H9 (cell line): ENCODE results near the gene DIP2C. TPM values are rescaled to one million over a fixed set of nuclear protein-coding genes. Genes with fewer than 3 reads are reported as not detected.
"Not testable (repeated sequence)": the region's sequence is repeated elsewhere in the genome, so short reads cannot be mapped to it uniquely, and the experiment has no call there.

ENCODE experiments used
- DNase-seq: peaks from one replicate; pipeline ENCODE4 v3.0.0-alpha.2; 2017
- H2AFZ ChIP-seq: one replicate; pipeline ENCODE4 v1.6.1; 2013; ENCODE audit warnings: mild to moderate bottlenecking, low read length, control low read depth, moderate library complexity
- H2AK5ac ChIP-seq: 2 replicates; pipeline ENCODE4 v1.6.1; 2013; ENCODE audit warnings: low read length, control low read depth, mixed read lengths; ENCODE audit not compliant: insufficient read length
- H2BK120ac ChIP-seq: one replicate; pipeline ENCODE4 v1.6.1; 2013; ENCODE audit warnings: low read depth, mild to moderate bottlenecking, low read length, control low read depth, inconsistent platforms; ENCODE audit not compliant: poor library complexity, severe bottlenecking
- H2BK12ac ChIP-seq: 2 replicates; pipeline ENCODE4 v1.6.1; 2013; ENCODE audit warnings: low read length, control low read depth, mixed read lengths, low read depth; ENCODE audit not compliant: insufficient read length
- H2BK15ac ChIP-seq: 2 replicates; pipeline ENCODE4 v1.6.1; 2013; ENCODE audit warnings: low read depth, low read length, control low read depth
- H2BK20ac ChIP-seq: one replicate; pipeline ENCODE4 v1.6.1; 2013; ENCODE audit warnings: low read depth, mild to moderate bottlenecking, low read length, control low read depth, inconsistent platforms; ENCODE audit not compliant: poor library complexity, severe bottlenecking
- H2BK5ac ChIP-seq: 2 replicates; pipeline ENCODE4 v1.6.1; 2013; ENCODE audit warnings: low read length, control low read depth, mixed read lengths; ENCODE audit not compliant: insufficient read length
- H3K14ac ChIP-seq: 2 replicates; pipeline ENCODE4 v1.6.1; 2013; ENCODE audit warnings: low read length, control low read depth; ENCODE audit not compliant: insufficient read depth
- H3K18ac ChIP-seq: 2 replicates; pipeline ENCODE4 v1.6.1; 2013; ENCODE audit warnings: low read depth, mild to moderate bottlenecking, mixed read lengths, low read length, control low read depth; ENCODE audit not compliant: insufficient read length
- H3K23ac ChIP-seq: 2 replicates; pipeline ENCODE4 v1.6.1; 2013; ENCODE audit warnings: low read length, control low read depth, mixed read lengths, low read depth; ENCODE audit not compliant: insufficient read length
- H3K23me2 ChIP-seq: 2 replicates; pipeline ENCODE4 v1.6.1; 2013; ENCODE audit warnings: low read depth, mild to moderate bottlenecking, mixed read lengths, low read length, control low read depth; ENCODE audit not compliant: insufficient read length, poor library complexity, severe bottlenecking
- H3K27ac ChIP-seq: 2 replicates; pipeline ENCODE4 v1.5.1; 2013; ENCODE audit warnings: low read length, control low read depth, mixed read lengths, low read depth; ENCODE audit not compliant: insufficient read length
- H3K27me3 ChIP-seq: 2 replicates; pipeline ENCODE4 v1.6.1; 2013; ENCODE audit warnings: low read length, control low read depth, inconsistent platforms; ENCODE audit not compliant: insufficient read depth
- H3K4ac ChIP-seq: 2 replicates; pipeline ENCODE4 v1.6.1; 2013; ENCODE audit warnings: low read depth, mild to moderate bottlenecking, control low read depth, inconsistent platforms, low read length, moderate library complexity
- H3K4me1 ChIP-seq: 2 replicates; pipeline ENCODE4 v1.6.1; 2013; ENCODE audit warnings: low read length, control low read depth, inconsistent platforms; ENCODE audit not compliant: insufficient read depth
- H3K4me2 ChIP-seq: 2 replicates; pipeline ENCODE4 v1.6.1; 2013; ENCODE audit warnings: low read length, control low read depth, mixed read lengths; ENCODE audit not compliant: insufficient read length, insufficient read depth
- H3K56ac ChIP-seq: 2 replicates; pipeline ENCODE4 v1.6.1; 2013; ENCODE audit warnings: low read depth, mild to moderate bottlenecking, mixed read lengths, low read length, control low read depth; ENCODE audit not compliant: insufficient read length
- H3K79me1 ChIP-seq: 2 replicates; pipeline ENCODE4 v1.6.1; 2013; ENCODE audit warnings: low read depth, mild to moderate bottlenecking, moderate library complexity, low read length, control low read depth, inconsistent platforms; ENCODE audit not compliant: insufficient read depth, poor library complexity, severe bottlenecking
- H3K79me2 ChIP-seq: 2 replicates; pipeline ENCODE4 v1.6.1; 2013; ENCODE audit warnings: low read length, control low read depth, inconsistent platforms; ENCODE audit not compliant: insufficient read depth
- H3K9ac ChIP-seq: 2 replicates; pipeline ENCODE4 v1.6.1; 2013; ENCODE audit warnings: low read length, control low read depth, mixed read lengths; ENCODE audit not compliant: insufficient read length; ENCODE audit errors: extremely low read depth
- H3K9me3 ChIP-seq: one replicate; pipeline ENCODE4 v1.6.1; 2013; ENCODE audit warnings: low read depth, low read length, inconsistent platforms; ENCODE audit not compliant: control insufficient read depth
- H3T11ph ChIP-seq: one replicate; pipeline ENCODE4 v1.6.1; 2013; ENCODE audit warnings: mild to moderate bottlenecking, low read length, control low read depth, inconsistent platforms
- H4K20me1 ChIP-seq: one replicate; pipeline ENCODE4 v1.6.1; 2013; ENCODE audit not compliant: control insufficient read depth, insufficient read length, insufficient read depth
- H4K5ac ChIP-seq: 2 replicates; pipeline ENCODE4 v1.6.1; 2013; ENCODE audit warnings: low read depth, mild to moderate bottlenecking, mixed read lengths, low read length, control low read depth; ENCODE audit not compliant: insufficient read length
- H4K8ac ChIP-seq: replicated peaks from 2 replicates; pipeline ENCODE4 v1.6.1; 2013; ENCODE audit warnings: low read length, control low read depth, mixed read lengths, low read depth; ENCODE audit not compliant: insufficient read length
- H4K91ac ChIP-seq: 2 replicates; pipeline ENCODE4 v1.6.1; 2013; ENCODE audit warnings: low read depth, mild to moderate bottlenecking, moderate library complexity, mixed read lengths, low read length, control low read depth; ENCODE audit not compliant: insufficient read length
- H3K27ac Mint-ChIP-seq, 3 experiments: 2 replicates in 2 of 3; 3 replicates in 1 of 3; pipeline ENCODE4 v1.8.0; 2020 to 2021; ENCODE audit warnings: mixed read lengths in 3 of 3, mild to moderate bottlenecking in 1 of 3, moderate library complexity in 1 of 3
- H3K27me3 Mint-ChIP-seq: 2 replicates; pipeline ENCODE4 v1.8.0; 2021; ENCODE audit warnings: low read depth, mild to moderate bottlenecking, moderate library complexity, mixed read lengths
- H3K36me3 Mint-ChIP-seq, 3 experiments: 2 replicates in 2 of 3; 3 replicates in 1 of 3; pipeline ENCODE4 v1.8.0; 2020 to 2021; ENCODE audit warnings: low read depth in 3 of 3, mixed read lengths in 3 of 3; ENCODE audit not compliant: insufficient read depth in 1 of 3
- H3K4me1 Mint-ChIP-seq, 2 experiments: 2 replicates each; pipeline ENCODE4 v1.8.0; 2020; ENCODE audit warnings: mixed read lengths in 2 of 2
- H3K4me3 Mint-ChIP-seq, 2 experiments: 2 replicates in 1 of 2; 3 replicates in 1 of 2; pipeline ENCODE4 v1.8.0; 2020 to 2021; ENCODE audit warnings: mild to moderate bottlenecking in 2 of 2, mixed read lengths in 2 of 2, moderate library complexity in 1 of 2
- H3K9me3 Mint-ChIP-seq, 2 experiments: 2 replicates in 1 of 2; 3 replicates in 1 of 2; pipeline ENCODE4 v1.8.0; 2020; ENCODE audit warnings: mild to moderate bottlenecking in 2 of 2, mixed read lengths in 2 of 2, moderate library complexity in 1 of 2
- WGBS: extraction: QIAGEN DNeasy Blood & Tissue Kit; methylation state at CpG from one replicate; pipeline ENCODE4 v1.1.7; 2013; ENCODE audit warnings: missing lambda C conversion rate, low lambda C conversion rate, mixed read lengths; ENCODE audit not compliant: insufficient read length; ENCODE audit errors: extremely low coverage; 5-methylcytosine and 5-hydroxymethylcytosine counted together
- total RNA-seq: library from RNA; stranded (reverse); gene quantifications from 2 replicates; pipeline ENCODE4 v1.2.1, GENCODE V29; 2021
- TF ChIP-seq, protein P1 (sequence below): fragments of 200-600 bp; sonication (generic); conservative IDR thresholded peaks from 3 replicates; pipeline ENCODE4 v1.8.0; 2021; ENCODE audit warnings: antibody characterized with exemption, mild to moderate bottlenecking

Gene DIP2C
- total RNA-seq, 1 experiment from 2014 or later = 7.9 TPM

DNA sequence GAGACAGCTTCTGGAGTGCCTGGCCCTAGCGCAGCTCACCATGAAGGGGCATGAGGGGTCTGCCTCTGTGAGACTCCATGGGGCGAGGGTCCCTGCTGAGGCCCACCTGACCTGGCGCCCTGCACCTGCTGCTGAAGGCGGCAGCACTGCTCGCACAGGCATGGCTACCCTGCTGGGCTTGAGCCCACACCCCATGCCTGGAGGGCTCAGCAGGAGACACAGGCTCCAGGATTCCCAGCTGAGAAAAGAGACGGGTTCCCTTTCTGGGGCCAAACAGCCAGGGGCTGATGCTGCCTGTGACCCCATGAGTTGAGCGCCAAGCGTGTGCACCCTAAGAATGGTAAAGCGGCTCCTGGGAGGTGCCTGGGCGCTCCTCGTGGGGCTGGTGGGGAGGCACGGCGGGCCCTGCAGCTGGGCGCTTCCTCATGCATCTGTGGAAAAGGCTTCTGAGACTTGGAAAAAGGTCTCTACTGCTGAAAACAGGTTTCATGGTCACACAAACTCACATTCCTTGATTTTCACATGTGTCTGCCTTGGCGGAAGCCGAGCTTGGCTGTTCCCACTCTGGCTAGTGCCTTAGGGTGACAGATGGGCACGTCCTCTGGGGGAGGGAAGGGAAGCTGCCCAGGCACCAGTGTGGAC is 320.8 kb downstream of the DIP2C start:
- Histone ChIP-seq H3K23me2 (peaks cover 3% of the 10 kb centered on the region), H2BK12ac (no peak overlapping the region), H3K56ac (no peak overlapping the region), H4K20me1 (no peaks in the 10 kb centered on the region), H2BK20ac (no peak overlapping the region), H3K9me3 (no peaks in the 10 kb centered on the region), H3T11ph (no peak overlapping the region), H3K27me3 (no peaks in the 10 kb centered on the region), H4K5ac (no peak overlapping the region), H4K8ac (no peak overlapping the region), H3K4me2 (no peak overlapping the region), H2AK5ac (no peak overlapping the region), H3K14ac (no peak overlapping the region; the same call in 1 of the 2 replicates), H3K79me2 (no peaks in the 10 kb centered on the region), H3K23ac (no peak overlapping the region), H2AFZ (no peak overlapping the region), H4K91ac (no peak overlapping the region), H3K4me1 (no peaks in the 10 kb centered on the region), H2BK5ac (no peak overlapping the region), H2BK15ac (no peak overlapping the region), H3K4ac (no peak overlapping the region), H3K27ac (no peak overlapping the region), H3K79me1 (no peaks in the 10 kb centered on the region), H3K18ac (no peak overlapping the region), H2BK120ac (no peak overlapping the region), H3K9ac (no peak overlapping the region)
- Mint-ChIP-seq H3K4me1 (peaks cover 14% of the 10 kb centered on the region in 2 experiments), H3K4me3 (no peak overlapping the region), H3K36me3 (peaks cover 5 to 11% (median 6%) of the 10 kb centered on the region in 3 experiments; a peak in 6 of 7 replicates), H3K27ac (no peak overlapping the region), H3K27me3 (no peaks in the 10 kb centered on the region), H3K9me3 (no peaks in the 10 kb centered on the region)
- TF ChIP-seq, protein P1, sequence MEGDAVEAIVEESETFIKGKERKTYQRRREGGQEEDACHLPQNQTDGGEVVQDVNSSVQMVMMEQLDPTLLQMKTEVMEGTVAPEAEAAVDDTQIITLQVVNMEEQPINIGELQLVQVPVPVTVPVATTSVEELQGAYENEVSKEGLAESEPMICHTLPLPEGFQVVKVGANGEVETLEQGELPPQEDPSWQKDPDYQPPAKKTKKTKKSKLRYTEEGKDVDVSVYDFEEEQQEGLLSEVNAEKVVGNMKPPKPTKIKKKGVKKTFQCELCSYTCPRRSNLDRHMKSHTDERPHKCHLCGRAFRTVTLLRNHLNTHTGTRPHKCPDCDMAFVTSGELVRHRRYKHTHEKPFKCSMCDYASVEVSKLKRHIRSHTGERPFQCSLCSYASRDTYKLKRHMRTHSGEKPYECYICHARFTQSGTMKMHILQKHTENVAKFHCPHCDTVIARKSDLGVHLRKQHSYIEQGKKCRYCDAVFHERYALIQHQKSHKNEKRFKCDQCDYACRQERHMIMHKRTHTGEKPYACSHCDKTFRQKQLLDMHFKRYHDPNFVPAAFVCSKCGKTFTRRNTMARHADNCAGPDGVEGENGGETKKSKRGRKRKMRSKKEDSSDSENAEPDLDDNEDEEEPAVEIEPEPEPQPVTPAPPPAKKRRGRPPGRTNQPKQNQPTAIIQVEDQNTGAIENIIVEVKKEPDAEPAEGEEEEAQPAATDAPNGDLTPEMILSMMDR = no peak
- no CpG with 5 or more reads among the region's 17 CpGs for WGBS
- no peak for DNase-seq

DNA sequence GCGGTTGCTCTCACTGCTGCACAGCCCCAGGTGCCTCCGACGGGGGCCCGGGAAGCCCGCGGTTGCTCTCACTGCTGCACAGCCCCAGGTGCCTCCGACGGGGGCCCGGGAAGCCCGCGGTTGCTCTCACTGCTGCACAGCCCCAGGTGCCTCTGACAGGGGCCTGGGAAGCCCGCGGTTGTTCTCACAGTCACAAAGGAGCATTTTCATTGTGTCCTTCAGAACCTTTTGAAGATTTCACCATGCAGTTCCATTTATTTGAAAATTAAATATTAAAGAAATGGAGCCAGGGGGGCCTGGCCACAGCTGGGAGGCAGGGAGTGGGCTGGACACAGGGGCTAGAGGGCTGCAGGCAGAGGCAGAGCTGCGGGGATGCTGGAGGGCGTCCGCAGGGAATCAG is 321.4 kb downstream of the DIP2C start:
- not testable (repeated sequence) for H3K4me1 ChIP-seq, H2BK12ac ChIP-seq, H3K4me1 Mint-ChIP-seq, DNase-seq, H3K4me2 ChIP-seq, H2BK15ac ChIP-seq, H4K8ac ChIP-seq, H3K9me3 ChIP-seq, H3K27ac ChIP-seq, H3K23ac ChIP-seq, H3K27ac Mint-ChIP-seq, H2AFZ ChIP-seq, H4K5ac ChIP-seq, H3K4me3 Mint-ChIP-seq, H3T11ph ChIP-seq, H2BK120ac ChIP-seq, H2BK20ac ChIP-seq, H3K14ac ChIP-seq, H4K91ac ChIP-seq, H3K4ac ChIP-seq, H3K56ac ChIP-seq, H3K79me2 ChIP-seq, H3K9ac ChIP-seq, H3K27me3 ChIP-seq, H3K27me3 Mint-ChIP-seq, H3K18ac ChIP-seq, H3K9me3 Mint-ChIP-seq, H2AK5ac ChIP-seq, H2BK5ac ChIP-seq, H3K23me2 ChIP-seq, H4K20me1 ChIP-seq, H3K79me1 ChIP-seq
- WGBS = no CpG with 5 or more reads among the region's 16 CpGs
- peaks cover 5 to 11% (median 6%) of the 10 kb centered on the region in 3 experiments; a peak in 6 of 7 replicates for H3K36me3 Mint-ChIP-seq
